ENCODE data around the gene RRM1. TPM values are rescaled to one million over a fixed set of nuclear protein-coding genes. Genes with fewer than 3 reads are reported as not detected.

Gene RRM1
- total RNA-seq, 4 donors from 2014 or later, result 32.5 to 234 (median 59.5) TPM

DNA sequence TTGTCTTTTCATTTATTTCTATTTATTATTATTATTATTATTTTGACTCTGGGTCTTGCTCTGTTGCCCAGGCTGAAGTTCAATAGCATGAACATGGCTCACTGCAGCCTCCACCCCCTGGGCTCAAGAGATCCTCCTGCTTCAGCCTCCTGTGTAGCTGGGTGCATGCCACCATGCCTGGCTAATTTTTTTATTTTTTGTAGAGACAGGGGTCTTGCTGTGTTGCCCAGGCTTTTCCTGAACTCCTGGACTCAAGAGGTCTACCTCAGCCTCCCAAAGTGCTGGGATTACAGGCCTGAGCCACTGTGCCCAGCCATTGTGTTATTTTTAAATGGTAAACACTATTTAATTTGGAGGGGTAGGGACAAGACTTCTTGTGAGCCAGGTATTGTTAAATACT, 23.3 kb upstream of the RRM1 start:
- Histone ChIP-seq H3K4me3 (no peak overlapping the region), H3K27ac (no peak overlapping the region), H3K27me3 (no peaks in the 10 kb centered on the region), H3K4me1 (no peaks in the 10 kb centered on the region), H3K36me3 (no peaks in the 10 kb centered on the region), H3K9me3 (no peaks in the 10 kb centered on the region)
- intact Hi-C loops (cut with DNase I; ENCODE audit: low total_unique reads), result loop anchor here (5.0 kb wide), 1 partner anchor 224 kb away; no protein-coding TSS in a partner anchor
- no peak for DNase-seq
- TF ChIP-seq, protein P1, sequence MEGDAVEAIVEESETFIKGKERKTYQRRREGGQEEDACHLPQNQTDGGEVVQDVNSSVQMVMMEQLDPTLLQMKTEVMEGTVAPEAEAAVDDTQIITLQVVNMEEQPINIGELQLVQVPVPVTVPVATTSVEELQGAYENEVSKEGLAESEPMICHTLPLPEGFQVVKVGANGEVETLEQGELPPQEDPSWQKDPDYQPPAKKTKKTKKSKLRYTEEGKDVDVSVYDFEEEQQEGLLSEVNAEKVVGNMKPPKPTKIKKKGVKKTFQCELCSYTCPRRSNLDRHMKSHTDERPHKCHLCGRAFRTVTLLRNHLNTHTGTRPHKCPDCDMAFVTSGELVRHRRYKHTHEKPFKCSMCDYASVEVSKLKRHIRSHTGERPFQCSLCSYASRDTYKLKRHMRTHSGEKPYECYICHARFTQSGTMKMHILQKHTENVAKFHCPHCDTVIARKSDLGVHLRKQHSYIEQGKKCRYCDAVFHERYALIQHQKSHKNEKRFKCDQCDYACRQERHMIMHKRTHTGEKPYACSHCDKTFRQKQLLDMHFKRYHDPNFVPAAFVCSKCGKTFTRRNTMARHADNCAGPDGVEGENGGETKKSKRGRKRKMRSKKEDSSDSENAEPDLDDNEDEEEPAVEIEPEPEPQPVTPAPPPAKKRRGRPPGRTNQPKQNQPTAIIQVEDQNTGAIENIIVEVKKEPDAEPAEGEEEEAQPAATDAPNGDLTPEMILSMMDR (IDR thresholded peaks at IDR 0.05), result no peak
- no peak for TF ChIP-seq POLR2A (IDR thresholded peaks at IDR 0.05)

DNA sequence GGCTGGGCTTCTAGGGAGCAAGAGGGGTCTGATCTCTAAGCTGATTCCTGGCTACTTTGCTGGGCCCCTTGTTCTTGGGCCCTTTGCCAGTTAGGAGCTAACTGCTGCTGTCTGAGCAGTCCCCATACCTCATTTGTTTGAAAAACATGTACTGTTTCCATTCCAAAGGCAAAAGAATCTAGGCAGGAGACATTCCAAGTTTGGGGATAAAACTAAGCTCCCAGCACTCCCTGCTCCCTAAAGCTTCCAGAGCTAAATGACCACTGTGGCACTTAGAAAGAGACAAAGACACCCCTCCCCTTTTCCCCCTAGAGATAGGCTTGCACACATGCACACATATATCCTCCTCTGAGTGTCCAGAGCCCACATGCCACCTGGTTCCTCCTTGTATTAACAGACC, 22.7 kb upstream of the RRM1 start:
- Histone ChIP-seq H3K4me3 (no peak overlapping the region), H3K27ac (peak overlapping the region; percentile 8 to 11), H3K9me3 (no peaks in the 10 kb centered on the region), H3K27me3 (no peaks in the 10 kb centered on the region), H3K4me1 (no peaks in the 10 kb centered on the region), H3K36me3 (no peaks in the 10 kb centered on the region)
- TF ChIP-seq POLR2A (IDR thresholded peaks at IDR 0.05), result no peak
- TF ChIP-seq, protein P1 (IDR thresholded peaks at IDR 0.05), result no peak
- intact Hi-C loops (cut with DNase I; ENCODE audit: low total_unique reads), result loop anchor here (5.0 kb wide), 1 partner anchor 225 kb away; no protein-coding TSS in a partner anchor
- DNase-seq, result no peak

DNA sequence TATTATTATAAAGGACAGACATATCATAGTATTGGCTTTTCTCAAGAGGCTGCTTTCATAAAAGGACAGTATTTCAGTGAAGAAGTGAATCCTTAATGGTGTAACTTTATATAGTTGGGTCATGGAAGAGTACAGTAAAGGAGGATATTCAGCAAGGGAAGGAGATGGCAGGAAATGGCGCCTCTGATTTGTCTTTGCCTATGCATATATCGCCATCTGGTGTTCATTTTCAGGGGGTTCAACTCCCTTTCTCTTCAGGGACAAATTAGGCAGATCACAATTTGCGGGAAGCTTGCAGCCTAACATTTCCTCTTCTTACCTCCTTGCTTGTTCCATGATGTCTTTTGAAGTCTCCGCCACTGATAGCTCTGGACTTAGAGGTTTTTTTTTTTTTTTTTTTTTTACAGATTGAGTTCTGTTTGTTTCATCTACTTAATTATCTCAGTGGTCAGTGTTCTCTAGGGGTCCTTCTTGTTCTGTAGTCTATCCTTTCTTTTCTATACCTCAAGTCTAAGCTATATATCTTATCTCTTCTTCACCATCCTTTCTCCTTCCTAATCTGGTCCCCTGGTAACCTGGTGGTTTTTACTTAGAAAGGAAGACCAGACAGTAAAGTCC, 21.8 kb upstream of the RRM1 start:
- Histone ChIP-seq H3K27ac (peak overlapping the region in 1 of 2 donors; percentile 11), H3K36me3 (no peaks in the 10 kb centered on the region), H3K4me3 (no peak overlapping the region), H3K9me3 (no peaks in the 10 kb centered on the region), H3K27me3 (no peaks in the 10 kb centered on the region), H3K4me1 (no peaks in the 10 kb centered on the region)
- TF ChIP-seq, protein P1 (IDR thresholded peaks at IDR 0.05), result peak; percentile 82 to 97 (median 94)
- TF ChIP-seq POLR2A (IDR thresholded peaks at IDR 0.05), result peak in 1 of 2 donors; percentile 20
- peak; percentile 37 to 76 for DNase-seq
- intact Hi-C loops (cut with DNase I; ENCODE audit: low total_unique reads), result loop anchor here (5.0 kb wide), 1 partner anchor 225 kb away; no protein-coding TSS in a partner anchor

DNA sequence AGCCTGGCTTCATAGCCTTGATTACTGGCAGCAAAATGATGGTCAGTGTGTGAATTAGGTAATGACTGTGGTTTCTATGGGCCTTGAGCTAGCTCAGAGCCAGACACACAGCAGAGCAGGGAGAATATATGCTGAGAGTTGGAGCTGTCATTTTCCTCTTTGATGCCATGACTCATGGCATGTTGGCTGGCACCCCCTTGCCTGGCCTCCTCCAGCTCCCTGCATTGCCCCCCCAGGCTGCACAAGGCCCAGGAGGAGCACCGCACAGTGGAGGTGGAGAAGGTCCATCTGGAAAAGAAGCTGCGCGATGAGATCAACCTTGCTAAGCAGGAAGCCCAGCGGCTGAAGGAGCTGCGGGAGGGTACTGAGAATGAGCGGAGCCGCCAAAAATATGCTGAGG, 20.3 kb upstream of the RRM1 start:
- Histone ChIP-seq H3K4me3 (no peak overlapping the region), H3K9me3 (no peaks in the 10 kb centered on the region), H3K27me3 (no peaks in the 10 kb centered on the region), H3K4me1 (no peaks in the 10 kb centered on the region), H3K27ac (no peak overlapping the region), H3K36me3 (no peaks in the 10 kb centered on the region)
- intact Hi-C loops (cut with DNase I; ENCODE audit: low total_unique reads), result loop anchor here (5.0 kb wide), 1 partner anchor 227 kb away; no protein-coding TSS in a partner anchor
- DNase-seq, result no peak
- TF ChIP-seq, protein P1 (IDR thresholded peaks at IDR 0.05), result no peak
- TF ChIP-seq POLR2A (IDR thresholded peaks at IDR 0.05), result no peak

DNA sequence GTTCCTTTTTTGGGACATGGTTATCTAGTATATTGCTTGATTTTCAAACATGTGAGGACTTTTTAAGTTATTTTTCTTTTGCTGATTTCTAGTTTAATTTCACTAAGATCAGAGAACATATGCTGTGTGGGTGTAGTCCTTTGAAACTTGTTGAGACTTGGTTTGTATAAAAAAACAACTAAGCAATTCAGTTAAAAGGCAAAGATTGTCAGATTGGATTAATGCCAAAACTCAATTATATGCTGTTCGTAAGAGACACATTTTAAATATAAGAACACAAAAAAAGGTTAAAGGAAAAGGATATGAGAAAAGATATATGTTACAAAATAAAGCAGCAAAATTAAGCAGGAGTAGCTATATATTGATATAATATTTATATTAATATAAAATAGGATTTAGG, 17.8 kb upstream of the RRM1 start:
- intact Hi-C loops (cut with DNase I; ENCODE audit: low total_unique reads), result no loop called here
- H3K9me3 ChIP-seq, result no peaks in the 10 kb centered on the region
- no peak for DNase-seq
- H3K36me3 ChIP-seq, result no peaks in the 10 kb centered on the region
- H3K4me1 ChIP-seq, result no peaks in the 10 kb centered on the region
- H3K27ac ChIP-seq, result no peak overlapping the region
- no peak overlapping the region for H3K4me3 ChIP-seq
- H3K27me3 ChIP-seq, result no peaks in the 10 kb centered on the region
- TF ChIP-seq POLR2A (IDR thresholded peaks at IDR 0.05), result no peak
- TF ChIP-seq, protein P1 (IDR thresholded peaks at IDR 0.05), result no peak

Measured in uterus (tissue), 4 donors.